HG02885 (cell line): ENCODE data around the gene SGSM1.

Experiments used
- ATAC-seq: cut with Tn5 transposase; IDR thresholded peaks from one replicate; pipeline ENCODE4 v1.9.1; 2021; ENCODE audit warnings: mild to moderate bottlenecking; ENCODE audit not compliant: unreplicated experiment, poor library complexity

Gene SGSM1

GRCh38 chr22:24944217-24944937 lies 138.4 kb downstream of the SGSM1 start:
- no peak for ATAC-seq

GRCh38 chr22:24945430-24945829 lies 139.4 kb downstream of the SGSM1 start:
- no peak for ATAC-seq

- no peak for ATAC-seq
These were observed 141.4 kb downstream of the SGSM1 start for GRCh38 chr22:24947383-24947782.

GRCh38 chr22:24947881-24948280 lies 141.9 kb downstream of the SGSM1 start:
- no peak for ATAC-seq

GRCh38 chr22:24948356-24949202 lies 142.6 kb downstream of the SGSM1 start:
- ATAC-seq: no peak

- ATAC-seq: no peak
These were observed 144.4 kb downstream of the SGSM1 start for GRCh38 chr22:24950272-24950902.

GRCh38 chr22:24951942-24952836 lies 146.2 kb downstream of the SGSM1 start, which contains the start of gene KIAA1671:
Gene KIAA1671, plus strand, starts transcription at chr22:24952716. Its CDS starts 75,284 bp downstream, at chr22:25028000.
- ATAC-seq: peak; percentile 47

- ATAC-seq: no peak
These were observed 146.9 kb downstream of the SGSM1 start for GRCh38 chr22:24952837-24953383.

GRCh38 chr22:24953384-24954113 lies 147.5 kb downstream of the SGSM1 start:
- ATAC-seq: no peak

GRCh38 chr22:24954114-24954463 lies 148.1 kb downstream of the SGSM1 start:
- ATAC-seq: no peak

- ATAC-seq: no peak
These were observed 148.8 kb downstream of the SGSM1 start for GRCh38 chr22:24954856-24955255.

GRCh38 chr22:24957043-24957442 lies 151.0 kb downstream of the SGSM1 start:
- no peak for ATAC-seq

GRCh38 chr22:24961217-24961844 lies 155.3 kb downstream of the SGSM1 start:
- no peak for ATAC-seq

- ATAC-seq: no peak
These were observed 156.1 kb downstream of the SGSM1 start for GRCh38 chr22:24962094-24962493.

- ATAC-seq: no peak
These were observed 156.8 kb downstream of the SGSM1 start for GRCh38 chr22:24962835-24963234.

GRCh38 chr22:24964441-24964840 lies 158.4 kb downstream of the SGSM1 start:
- no peak for ATAC-seq

- no peak for ATAC-seq
These were observed 160.0 kb downstream of the SGSM1 start for GRCh38 chr22:24965822-24966626.

- ATAC-seq: no peak
These were observed 162.1 kb downstream of the SGSM1 start for GRCh38 chr22:24968066-24968561.
